Measurements from ENCODE around the gene CLASP1. TPM values are rescaled to one million over a fixed set of nuclear protein-coding genes. Genes with fewer than 3 reads are reported as not detected.

The CLASP1 gene
- total RNA-seq, 1 experiment from 2014 or later, result 49.2 TPM

- POLR2A ChIA-PET, result no interaction called here
- Histone ChIP-seq H3K4me1 (ENCODE audit: control insufficient read depth, insufficient read depth, low read length) (no peaks in the 10 kb centered on the region), H3K27me3 (ENCODE audit: control insufficient read depth, insufficient read depth, low read length) (no peaks in the 10 kb centered on the region), H3K9me3 (ENCODE audit: control insufficient read depth, insufficient read depth, low read depth, low read length) (no peaks in the 10 kb centered on the region), H3K36me3 (ENCODE audit: control insufficient read depth, insufficient read depth, low read length) (no peaks in the 10 kb centered on the region), H3K27ac (ENCODE audit: low read length) (no peak overlapping the region), H3K4me3 (ENCODE audit: low read depth in 2 of 2, low read length in 2 of 2) (no peak overlapping the region)
- BruUV-seq (replicated peaks), result no TSS peak
- ATAC-seq (no peak), DNase-seq (ENCODE audit: low read depth, low spot score) (no peak)
- in situ Hi-C loops (cut with HindIII; ENCODE audit: low pct_unique_long_range_greater_than_20kb, low sequenced_read_pairs), result no loop called here
- no peak for TF ChIP-seq POLR2AphosphoS5 (IDR thresholded peaks at IDR 0.05; ENCODE audit: low read depth, low read length)
- CTCF ChIA-PET, result no interaction called here
- intact Hi-C loops (cut with micrococcal nuclease; ENCODE audit: unreplicated experiment), result no loop called here
Observed at GRCh38 chr2:121435790-121436189, 213.5 kb downstream of the CLASP1 start.

GRCh38 chr2:121431214-121431613 lies 218.0 kb downstream of the CLASP1 start:
- peaks cover 8% of the 10 kb centered on the region; the same call in 1 of the 2 replicates for H3K36me3 ChIP-seq (ENCODE audit: control insufficient read depth, insufficient read depth, low read length)

More at GRCh38 chr2:121431214-121431613, 218.0 kb downstream of the CLASP1 start:
- DNase-seq (ENCODE audit: low read depth, low spot score), result no peak
- in situ Hi-C loops (cut with HindIII; ENCODE audit: low pct_unique_long_range_greater_than_20kb, low sequenced_read_pairs) (no loop called here), intact Hi-C loops (cut with micrococcal nuclease; ENCODE audit: unreplicated experiment) (no loop called here)
- no peaks in the 10 kb centered on the region for H3K4me1 ChIP-seq (ENCODE audit: control insufficient read depth, insufficient read depth, low read length)
- H3K27me3 ChIP-seq (ENCODE audit: control insufficient read depth, insufficient read depth, low read length), result no peaks in the 10 kb centered on the region
- no peaks in the 10 kb centered on the region for H3K9me3 ChIP-seq (ENCODE audit: control insufficient read depth, insufficient read depth, low read depth, low read length)
- BruUV-seq (replicated peaks), result no TSS peak
- no peak for ATAC-seq
- POLR2A ChIA-PET, result interaction anchor here (0.7 kb wide), 1 partner anchor 50 kb away, joined by 4 read pairs; no protein-coding TSS in a partner anchor
- no peak overlapping the region for H3K27ac ChIP-seq (ENCODE audit: low read length)
- no peak for TF ChIP-seq SIN3A (IDR thresholded peaks at IDR 0.05; ENCODE audit: borderline replicate concordance, insufficient read depth, low read depth, low read length)
- no peak for TF ChIP-seq POLR2AphosphoS5 (IDR thresholded peaks at IDR 0.05; ENCODE audit: low read depth, low read length)
- no peak for TF ChIP-seq REST (IDR thresholded peaks at IDR 0.05; ENCODE audit: insufficient read depth in 1 of 2, low read depth in 2 of 2, low read length in 1 of 2)
- no peak for TF ChIP-seq CTCF (IDR thresholded peaks at IDR 0.05)
- TF ChIP-seq TCF7L2 (IDR thresholded peaks at IDR 0.05; ENCODE audit: low read depth, low read length), result no peak
- CTCF ChIA-PET, result no interaction called here
- H3K4me3 ChIP-seq (ENCODE audit: low read depth in 2 of 2, low read length in 2 of 2), result no peak overlapping the region
